Iris pigment epithelial cell (primary cell): ENCODE results near the gene RAMP1.

Source experiments
- DNase-seq: peaks from one replicate; pipeline ENCODE4 v3.0.0-alpha.2; 2011; ENCODE audit warnings: low read depth

The RAMP1 gene

GRCh38 chr2:237876951-237877491 lies 17.6 kb downstream of the RAMP1 start:
- DNase-seq, result no peak

GRCh38 chr2:237877576-237878307 lies 18.3 kb downstream of the RAMP1 start:
- no peak for DNase-seq

GRCh38 chr2:237878321-237879057 lies 19.1 kb downstream of the RAMP1 start:
- DNase-seq, result no peak

GRCh38 chr2:237879058-237879430 lies 19.6 kb downstream of the RAMP1 start:
- DNase-seq, result peak; percentile 56

- DNase-seq, result no peak
These were observed 20.7 kb downstream of the RAMP1 start for GRCh38 chr2:237879991-237880560.

- no peak for DNase-seq
These were observed 23.4 kb downstream of the RAMP1 start for GRCh38 chr2:237882510-237883481.

- no peak for DNase-seq
These were observed 24.6 kb downstream of the RAMP1 start for GRCh38 chr2:237883951-237884446.

- no peak for DNase-seq
These were observed 25.3 kb downstream of the RAMP1 start for GRCh38 chr2:237884681-237885080.

- DNase-seq, result no peak
These were observed 25.9 kb downstream of the RAMP1 start for GRCh38 chr2:237885111-237885930.

GRCh38 chr2:237885931-237886684 lies 26.7 kb downstream of the RAMP1 start:
- DNase-seq, result no peak

GRCh38 chr2:237886685-237887481 lies 27.5 kb downstream of the RAMP1 start:
- DNase-seq, result peak; percentile 22

- DNase-seq, result peak; percentile 78
These were observed 29.0 kb downstream of the RAMP1 start for GRCh38 chr2:237888389-237888788.

- DNase-seq, result no peak
These were observed 29.6 kb downstream of the RAMP1 start for GRCh38 chr2:237889016-237889415.

GRCh38 chr2:237889811-237890210 lies 30.4 kb downstream of the RAMP1 start:
- DNase-seq, result no peak

GRCh38 chr2:237892478-237892877 lies 33.1 kb downstream of the RAMP1 start:
- DNase-seq, result no peak

GRCh38 chr2:237892984-237893595 lies 33.7 kb downstream of the RAMP1 start:
- DNase-seq, result no peak

- DNase-seq, result no peak
These were observed 35.1 kb downstream of the RAMP1 start for GRCh38 chr2:237894396-237894979.

GRCh38 chr2:237894986-237895543 lies 35.6 kb downstream of the RAMP1 start:
- DNase-seq, result no peak
